Activated CD8-positive, alpha-beta memory T cell treated with anti-CD3 and anti-CD28 coated beads for 4 hours (primary cell): ENCODE results near the gene TJP3.
"Not testable (repeated sequence)": the region's sequence is repeated elsewhere in the genome, so short reads cannot be mapped to it uniquely, and the experiment has no call there.

Source experiments
- DNase-seq, 2 donors: peaks; one replicate each; pipeline ENCODE4 v3.0.0-alpha.2; 2020; ENCODE audit warnings: low read depth in 2 of 2

The TJP3 gene, protein sequence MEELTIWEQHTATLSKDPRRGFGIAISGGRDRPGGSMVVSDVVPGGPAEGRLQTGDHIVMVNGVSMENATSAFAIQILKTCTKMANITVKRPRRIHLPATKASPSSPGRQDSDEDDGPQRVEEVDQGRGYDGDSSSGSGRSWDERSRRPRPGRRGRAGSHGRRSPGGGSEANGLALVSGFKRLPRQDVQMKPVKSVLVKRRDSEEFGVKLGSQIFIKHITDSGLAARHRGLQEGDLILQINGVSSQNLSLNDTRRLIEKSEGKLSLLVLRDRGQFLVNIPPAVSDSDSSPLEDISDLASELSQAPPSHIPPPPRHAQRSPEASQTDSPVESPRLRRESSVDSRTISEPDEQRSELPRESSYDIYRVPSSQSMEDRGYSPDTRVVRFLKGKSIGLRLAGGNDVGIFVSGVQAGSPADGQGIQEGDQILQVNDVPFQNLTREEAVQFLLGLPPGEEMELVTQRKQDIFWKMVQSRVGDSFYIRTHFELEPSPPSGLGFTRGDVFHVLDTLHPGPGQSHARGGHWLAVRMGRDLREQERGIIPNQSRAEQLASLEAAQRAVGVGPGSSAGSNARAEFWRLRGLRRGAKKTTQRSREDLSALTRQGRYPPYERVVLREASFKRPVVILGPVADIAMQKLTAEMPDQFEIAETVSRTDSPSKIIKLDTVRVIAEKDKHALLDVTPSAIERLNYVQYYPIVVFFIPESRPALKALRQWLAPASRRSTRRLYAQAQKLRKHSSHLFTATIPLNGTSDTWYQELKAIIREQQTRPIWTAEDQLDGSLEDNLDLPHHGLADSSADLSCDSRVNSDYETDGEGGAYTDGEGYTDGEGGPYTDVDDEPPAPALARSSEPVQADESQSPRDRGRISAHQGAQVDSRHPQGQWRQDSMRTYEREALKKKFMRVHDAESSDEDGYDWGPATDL

DNA sequence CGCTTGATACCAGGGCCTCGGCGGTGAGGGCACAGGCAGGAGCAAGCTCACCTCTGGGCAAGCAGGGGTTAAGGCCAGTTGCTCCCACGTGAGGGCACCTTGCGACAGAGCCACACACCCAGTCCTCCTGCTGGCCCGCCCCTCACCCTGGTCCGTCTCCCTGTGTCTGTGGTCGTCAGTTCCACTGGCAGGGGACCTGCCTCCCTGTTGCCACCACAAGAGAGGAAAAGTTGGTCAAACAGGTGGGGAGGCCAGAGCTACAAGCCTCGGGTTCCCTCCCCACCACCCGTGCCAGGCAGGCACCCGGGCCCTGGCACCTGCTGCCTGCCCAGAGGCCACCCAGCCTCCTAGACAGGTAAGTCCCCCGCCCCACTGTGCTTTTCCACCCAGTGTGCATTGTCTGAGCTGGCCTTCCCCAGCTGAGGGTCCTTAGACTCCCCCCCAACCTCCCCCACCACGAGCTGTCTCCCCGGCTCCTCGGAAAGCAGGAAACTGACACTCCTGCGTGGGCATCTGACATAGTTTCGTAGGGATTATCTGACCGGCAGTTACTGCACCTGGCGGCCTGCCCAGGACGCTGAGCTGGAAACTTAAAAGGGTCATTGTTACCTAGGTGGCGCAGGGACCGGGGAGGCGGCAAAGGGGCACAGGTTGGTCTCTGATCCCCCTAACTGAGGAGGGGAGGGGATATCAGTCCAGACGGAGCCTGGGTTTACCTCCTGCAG, at the start of gene TJP3:
Gene TJP3, plus strand, starts transcription at position 178 of the 725 bp plus-strand sequence. CDS start 20,049 bp downstream, outside the sequence.
- no peak for DNase-seq

DNA sequence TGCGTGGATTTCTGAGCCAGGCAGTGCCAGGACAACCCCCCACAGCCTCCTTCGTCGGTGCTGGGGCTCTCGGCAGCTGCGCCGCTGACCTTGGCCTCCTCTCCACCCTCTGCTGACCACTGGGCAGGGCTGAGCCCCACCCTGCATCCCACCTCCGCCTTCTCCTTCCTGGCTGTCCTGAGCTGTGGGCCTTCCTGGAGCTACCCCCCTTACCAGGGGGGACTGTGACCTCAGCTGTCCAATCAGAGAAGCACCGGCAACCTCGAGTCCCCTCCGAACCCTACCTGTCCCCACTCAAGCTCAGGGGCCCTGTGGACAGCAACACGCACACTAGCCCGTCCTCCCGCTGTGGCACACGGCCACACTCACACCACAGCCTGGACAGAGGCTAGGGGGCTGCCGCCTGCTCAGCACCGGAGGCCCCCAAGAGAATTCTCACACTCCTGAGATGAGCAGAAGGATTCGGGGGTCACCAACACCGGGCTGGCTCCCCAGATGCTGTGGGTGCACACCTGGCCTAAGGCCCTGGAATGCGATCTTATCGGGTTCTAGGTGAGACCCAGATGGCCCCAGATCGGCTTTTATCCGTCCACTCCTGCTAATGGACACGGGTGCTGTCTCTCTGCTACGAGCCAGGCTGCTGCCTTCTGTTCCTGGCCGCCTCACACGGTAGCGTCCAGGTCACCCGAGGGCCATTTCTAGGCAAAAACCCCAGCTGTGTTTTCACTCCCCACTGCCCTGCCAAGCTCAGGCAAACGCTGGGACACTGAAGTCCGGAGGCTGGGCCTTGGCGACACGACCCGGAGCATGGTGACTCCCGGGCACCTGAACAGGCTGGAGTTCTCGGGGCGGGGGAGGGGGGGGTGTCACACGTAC, 49.1 kb upstream of the TJP3 start:
- no peak for DNase-seq

- DNase-seq: no peak
Measured at GRCh38 chr19:3659746-3660112, 48.5 kb upstream of the TJP3 start.

DNA sequence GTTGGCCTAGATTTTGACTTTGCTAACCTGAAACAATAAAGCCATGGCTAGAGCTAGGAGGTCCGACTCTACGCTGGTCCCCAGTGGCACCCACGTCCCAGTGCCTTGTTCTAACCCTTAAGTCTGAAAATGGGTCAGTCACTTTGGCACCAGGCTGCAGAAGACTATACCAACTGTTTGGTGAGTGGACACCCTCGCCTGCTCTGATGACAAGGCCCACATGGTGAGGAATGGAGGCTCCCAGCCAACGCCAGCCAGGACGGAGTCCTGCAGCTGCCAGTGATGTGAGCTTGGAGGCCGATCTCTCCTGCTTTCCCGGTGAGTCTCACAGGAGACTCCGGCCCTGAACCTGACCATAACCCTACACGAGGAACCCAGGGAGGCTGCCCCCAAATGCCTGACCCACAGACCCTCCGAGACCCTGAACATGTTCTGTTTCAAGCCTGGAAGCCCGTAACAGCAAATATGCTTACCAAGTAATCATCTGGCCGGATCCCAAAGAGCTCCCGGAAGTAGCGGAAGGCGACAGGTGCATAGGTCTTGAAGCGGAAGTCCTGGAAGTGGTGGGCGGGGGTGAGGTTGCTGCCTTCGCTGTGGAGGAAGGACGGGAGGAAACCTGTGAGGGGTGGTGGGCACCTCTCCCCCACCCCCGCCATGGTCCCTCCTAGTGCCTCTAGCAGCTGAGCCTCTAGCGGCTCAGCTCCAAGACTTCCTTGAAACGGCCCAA, 47.5 kb upstream of the TJP3 start:
- no peak for DNase-seq

DNA sequence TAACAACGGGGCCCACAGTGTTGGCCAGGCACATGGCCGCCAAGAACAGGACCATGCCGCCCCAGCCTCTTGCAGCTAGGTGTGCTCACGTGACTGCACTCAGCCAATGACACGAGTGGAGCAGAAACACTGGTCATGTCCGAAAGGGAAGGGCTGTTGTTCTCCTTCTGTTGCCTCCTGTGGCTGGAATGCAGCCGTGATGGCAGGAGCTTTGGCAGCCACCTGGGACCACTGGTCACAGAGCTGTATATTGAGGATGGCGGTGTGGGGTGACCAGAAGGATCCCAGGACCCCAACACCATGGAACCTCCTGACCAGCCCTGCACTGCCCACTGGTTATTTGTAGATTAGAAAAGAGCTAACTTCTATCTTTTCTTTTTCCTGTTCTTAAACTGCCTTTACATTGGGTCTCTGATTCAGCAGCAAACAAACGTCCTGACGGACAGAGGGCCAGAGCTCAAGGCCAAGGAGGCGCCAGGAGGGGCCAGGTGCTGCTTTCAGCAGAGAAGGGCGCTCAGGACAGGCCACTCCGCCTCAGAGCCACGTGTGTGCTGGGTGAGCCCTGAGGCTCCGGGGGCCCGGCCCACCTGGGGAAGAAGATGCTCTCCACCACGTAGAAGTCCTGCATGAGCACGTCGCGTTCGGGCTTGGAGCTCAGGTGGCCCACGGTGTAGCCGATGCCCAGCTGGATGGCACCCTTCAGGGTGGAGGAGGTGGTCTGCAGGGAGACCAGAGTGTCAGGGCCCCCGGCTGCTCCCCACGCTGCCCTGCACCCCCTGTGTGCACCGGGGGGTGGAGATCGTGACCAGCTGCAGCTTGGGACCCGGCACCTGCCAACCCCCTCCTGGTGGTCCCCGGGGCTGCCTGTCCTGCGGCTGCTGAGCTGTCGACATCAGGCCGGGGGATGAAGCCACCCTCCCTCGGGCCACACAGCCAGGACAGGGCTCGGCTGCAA, 46.6 kb upstream of the TJP3 start:
- no peak for DNase-seq

DNA sequence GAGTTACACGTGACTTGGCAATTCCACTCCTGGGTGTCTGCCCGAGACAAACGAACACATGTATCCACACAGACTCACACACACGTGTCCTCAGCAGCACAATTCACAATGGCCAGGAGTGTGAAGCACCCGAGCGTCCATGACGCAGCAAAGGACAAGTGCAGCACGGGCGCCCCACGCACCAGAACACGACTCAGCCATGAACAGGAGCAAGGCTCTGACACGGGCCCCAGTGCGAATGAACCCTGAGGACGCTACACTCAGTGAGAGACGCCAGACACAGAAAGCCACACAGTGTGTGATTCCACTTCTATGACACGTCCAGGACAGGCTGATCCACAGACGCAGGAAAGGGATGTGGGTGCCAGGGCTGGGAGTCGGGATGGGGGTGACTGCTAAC, 44.3 kb upstream of the TJP3 start:
- DNase-seq: no peak

GRCh38 chr19:3664879-3665642, 43.1 kb upstream of the TJP3 start:
- DNase-seq: no peak

GRCh38 chr19:3665681-3666544, 42.3 kb upstream of the TJP3 start:
- peak; percentile 43 to 49 for DNase-seq

GRCh38 chr19:3666545-3666856, 41.7 kb upstream of the TJP3 start:
- DNase-seq: not testable (repeated sequence)

DNA sequence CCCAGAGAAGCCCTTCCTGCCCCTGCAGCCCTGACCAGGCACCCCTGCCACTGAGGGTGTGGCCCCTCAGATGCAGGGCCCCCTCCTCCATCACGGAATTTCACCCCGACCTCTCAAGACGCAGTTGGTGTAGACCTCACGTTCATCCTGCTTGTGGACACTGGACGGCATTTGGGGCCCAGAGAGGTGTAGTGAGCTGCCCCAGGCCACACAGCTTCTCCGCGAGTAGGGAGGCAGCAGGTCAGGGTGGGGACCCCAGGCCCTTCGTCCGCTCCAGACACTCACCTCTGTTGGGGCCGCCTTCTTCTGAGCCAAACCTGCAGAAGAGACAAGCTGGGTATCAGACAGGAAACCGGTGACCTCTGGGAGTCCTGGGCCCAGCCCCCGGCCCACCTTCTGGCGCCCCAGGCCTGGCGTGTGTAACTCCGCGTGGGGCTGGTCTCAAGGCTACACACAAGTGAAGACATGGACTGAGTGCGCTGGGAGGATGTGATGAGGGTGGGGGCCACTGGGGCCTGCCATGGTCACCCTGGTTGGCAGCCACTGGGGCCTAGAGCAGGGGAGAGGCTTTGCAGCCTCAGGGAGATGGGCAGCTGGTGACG, 41.0 kb upstream of the TJP3 start:
- DNase-seq: no peak

- no peak for DNase-seq
Measured at GRCh38 chr19:3667766-3668165, 40.4 kb upstream of the TJP3 start.

GRCh38 chr19:3668331-3669081, 39.7 kb upstream of the TJP3 start:
- DNase-seq: no peak

GRCh38 chr19:3669082-3669946, 38.9 kb upstream of the TJP3 start:
- DNase-seq: no peak

DNA sequence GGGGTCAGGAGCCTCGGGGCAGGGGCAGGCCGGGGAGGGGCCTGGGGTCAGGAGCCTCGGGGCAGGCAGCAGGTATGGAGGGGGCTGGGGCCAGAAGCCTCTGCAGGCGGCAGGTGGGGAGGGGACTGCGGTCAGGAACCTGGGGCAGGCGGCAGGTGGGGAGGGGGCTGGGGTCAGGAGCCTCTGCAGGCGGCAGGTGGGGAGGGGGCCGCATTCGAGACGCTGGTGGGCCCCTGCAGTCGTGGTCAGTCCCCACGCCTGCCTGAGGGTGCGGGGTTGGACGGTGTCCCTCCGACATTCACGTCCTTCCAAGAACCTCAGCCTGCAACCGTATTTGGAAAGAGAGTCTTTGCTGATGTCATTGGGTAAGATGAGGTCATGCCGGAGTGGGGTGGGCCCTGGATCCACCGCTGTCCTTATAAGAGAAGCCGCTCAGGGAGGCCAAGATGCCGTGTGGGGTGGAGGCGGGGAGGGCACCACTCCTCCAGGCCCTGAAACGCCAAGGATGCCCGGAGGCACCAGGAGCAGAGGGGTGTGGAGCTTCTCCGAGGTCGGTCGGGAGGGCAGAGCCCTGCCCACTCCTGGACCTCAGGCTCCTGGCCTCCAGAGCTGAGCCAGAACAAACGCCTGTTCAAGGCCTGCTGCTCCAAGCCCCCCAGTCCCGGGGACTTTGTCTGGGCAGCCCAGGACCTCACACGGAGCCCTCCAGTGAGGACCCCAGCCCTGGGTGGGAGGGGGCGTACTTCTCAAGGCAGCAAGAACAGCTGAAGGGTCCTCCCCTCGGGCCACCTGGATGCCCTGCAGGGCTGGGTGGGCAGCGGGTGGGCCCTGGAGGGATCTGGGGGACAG, 38.0 kb upstream of the TJP3 start:
- DNase-seq: no peak
